NCI-H2107 (cell line): ENCODE results near the gene UBE2D3.

Experiments
- DNase-seq: peaks from one replicate; lab custom pipeline; 2025; lab: John Stamatoyannopoulos, UW

Gene UBE2D3

GRCh38 chr4:102754044-102754443 is 73.3 kb downstream of the UBE2D3 start:
- DNase-seq: no peak

GRCh38 chr4:102751941-102752340 is 75.4 kb downstream of the UBE2D3 start:
- no peak for DNase-seq
